PC-3 (cell line): ENCODE data around the gene DLG5.

Source experiments
- CTCF ChIP-seq: fragments of 300-600 bp; sonication (generic); conservative IDR thresholded peaks from 2 replicates; pipeline ENCODE4 v1.5.1; 2017; ENCODE audit warnings: antibody characterized with exemption, low read depth, mild to moderate bottlenecking, low read length
- EZH2 ChIP-seq: fragments of 300-600 bp; sonication (generic); IDR thresholded peaks from one replicate; pipeline ENCODE4 v1.6.1; 2017; ENCODE audit warnings: antibody characterized with exemption, mild to moderate bottlenecking, low read length; ENCODE audit not compliant: unreplicated experiment

GRCh38 chr10:77959384-77959783 is 32.8 kb upstream of the DLG5 start:
- TF ChIP-seq EZH2, result no peak
- TF ChIP-seq CTCF, result no peak
